RWPE1 (cell line): ENCODE measurements around the gene DNAJB12.
"Not testable (repeated sequence)": the region's sequence is repeated elsewhere in the genome, so short reads cannot be mapped to it uniquely, and the experiment has no call there.

Source experiments
- CTCF ChIA-PET: fragments of 350-600 bp; sonication (Branson Sonifier 250); formaldehyde crosslinking; extraction: SDS; loops from one replicate; lab custom pipeline; 2021; lab: Yijun Ruan, JAX
- POLR2A ChIA-PET: fragments of 400-600 bp; formaldehyde crosslinking; extraction: SDS; loops from one replicate; lab custom pipeline; 2020; ENCODE audit warnings: antibody characterized with exemption; ENCODE audit not compliant: low non-redundant PET; lab: Yijun Ruan, JAX
- DNase-seq: peaks from one replicate; pipeline ENCODE4 v3.0.0; 2012; ENCODE audit warnings: low spot score
- H3K27ac ChIP-seq: fragments of 450-650 bp; 2 replicates; pipeline ENCODE4 v1.5.1; 2017
- TF ChIP-seq, protein P1 (sequence below): fragments of 450-650 bp; conservative IDR thresholded peaks from 2 replicates; pipeline ENCODE4 v1.5.1; 2017; ENCODE audit warnings: low read depth, mild to moderate bottlenecking

The DNAJB12 gene

DNA sequence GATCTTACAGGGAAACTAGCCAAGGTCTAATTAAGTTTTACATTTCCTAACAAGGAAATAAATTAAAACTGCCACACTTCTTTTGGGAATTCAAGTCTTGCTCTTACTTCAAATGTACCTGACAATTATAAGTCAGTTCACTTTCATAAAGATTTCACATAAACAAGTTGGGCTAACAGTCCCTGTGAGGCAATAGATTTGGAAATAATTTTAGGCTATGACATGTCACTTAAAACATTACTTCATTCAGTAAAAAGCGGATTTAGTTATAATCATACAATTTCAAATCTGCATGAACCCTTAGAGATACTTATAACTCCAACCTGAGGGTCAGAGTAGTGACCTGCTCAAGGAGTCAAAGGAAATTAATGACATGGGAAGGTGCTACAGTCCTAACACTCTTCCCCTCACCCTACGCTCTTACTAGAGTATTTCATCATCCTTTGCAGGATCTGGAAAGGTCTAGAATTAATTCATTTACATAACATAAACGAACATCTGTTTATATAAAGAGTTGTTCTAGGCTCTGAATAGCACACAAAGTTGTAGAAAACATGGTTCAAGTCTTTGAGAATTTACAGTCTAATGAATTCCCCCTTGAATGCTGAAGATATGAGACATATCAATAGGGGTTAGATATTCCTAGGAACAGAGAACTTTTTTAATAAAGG lies 32.3 kb upstream of the DNAJB12 start:
- no peak overlapping the region for H3K27ac ChIP-seq
- CTCF ChIA-PET: interaction anchor here (0.6 kb wide), 2 partner anchors 313 to 804 kb away, joined by 3 read pairs; no protein-coding TSS in a partner anchor
- POLR2A ChIA-PET: interaction anchor here (0.7 kb wide), 1 partner anchor 610 kb away, joined by 4 read pairs; no protein-coding TSS in a partner anchor
- TF ChIP-seq, protein P1, sequence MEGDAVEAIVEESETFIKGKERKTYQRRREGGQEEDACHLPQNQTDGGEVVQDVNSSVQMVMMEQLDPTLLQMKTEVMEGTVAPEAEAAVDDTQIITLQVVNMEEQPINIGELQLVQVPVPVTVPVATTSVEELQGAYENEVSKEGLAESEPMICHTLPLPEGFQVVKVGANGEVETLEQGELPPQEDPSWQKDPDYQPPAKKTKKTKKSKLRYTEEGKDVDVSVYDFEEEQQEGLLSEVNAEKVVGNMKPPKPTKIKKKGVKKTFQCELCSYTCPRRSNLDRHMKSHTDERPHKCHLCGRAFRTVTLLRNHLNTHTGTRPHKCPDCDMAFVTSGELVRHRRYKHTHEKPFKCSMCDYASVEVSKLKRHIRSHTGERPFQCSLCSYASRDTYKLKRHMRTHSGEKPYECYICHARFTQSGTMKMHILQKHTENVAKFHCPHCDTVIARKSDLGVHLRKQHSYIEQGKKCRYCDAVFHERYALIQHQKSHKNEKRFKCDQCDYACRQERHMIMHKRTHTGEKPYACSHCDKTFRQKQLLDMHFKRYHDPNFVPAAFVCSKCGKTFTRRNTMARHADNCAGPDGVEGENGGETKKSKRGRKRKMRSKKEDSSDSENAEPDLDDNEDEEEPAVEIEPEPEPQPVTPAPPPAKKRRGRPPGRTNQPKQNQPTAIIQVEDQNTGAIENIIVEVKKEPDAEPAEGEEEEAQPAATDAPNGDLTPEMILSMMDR: no peak
- no peak for DNase-seq

DNA sequence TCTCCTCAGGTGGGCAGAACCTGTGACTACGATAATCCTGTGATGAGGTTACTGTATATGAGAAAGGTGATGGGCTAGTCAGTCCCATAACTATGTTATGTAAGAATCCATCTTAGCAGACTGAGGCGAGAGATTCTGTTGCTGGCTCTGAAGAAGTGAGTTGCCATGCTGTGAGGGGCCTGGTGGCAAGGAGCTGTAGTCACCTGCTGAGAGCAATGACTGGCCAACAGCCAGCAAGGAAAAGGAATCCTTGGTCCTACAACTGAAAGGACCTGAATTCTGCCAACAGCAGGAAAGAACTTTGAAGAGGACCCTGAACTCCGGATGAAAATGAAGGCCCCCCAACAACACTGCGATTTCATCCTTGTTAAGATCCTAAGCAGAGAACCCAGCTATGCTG lies 31.0 kb upstream of the DNAJB12 start:
- CTCF ChIA-PET: interaction anchor here (0.6 to 0.9 kb wide), 2 partner anchors 11 to 870 kb away, joined by 4 read pairs; no protein-coding TSS in a partner anchor
- no peak overlapping the region for H3K27ac ChIP-seq
- DNase-seq: no peak
- POLR2A ChIA-PET: no interaction called here
- TF ChIP-seq, protein P1: no peak

DNA sequence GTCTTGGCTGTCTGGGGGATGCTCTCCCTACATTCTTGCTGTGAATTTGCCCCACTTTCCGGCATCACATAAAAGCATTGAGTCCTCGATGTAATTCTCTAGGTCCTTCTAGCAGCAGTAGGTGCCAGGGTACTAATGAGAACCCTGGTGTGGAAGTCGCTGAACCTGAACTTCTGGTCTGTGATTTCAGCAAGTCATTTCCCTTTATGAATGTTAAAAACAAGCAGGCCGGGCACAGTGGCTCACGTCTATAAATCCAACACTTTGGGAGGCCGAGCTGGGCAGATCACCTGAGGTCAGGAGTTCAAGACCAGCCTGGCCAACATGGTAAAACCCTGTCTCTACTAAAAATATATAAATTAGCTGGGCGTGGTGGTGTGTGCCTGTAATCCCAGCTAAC lies 30.3 kb upstream of the DNAJB12 start:
- H3K27ac ChIP-seq, POLR2A ChIA-PET, DNase-seq: not testable (repeated sequence)
- CTCF ChIA-PET: interaction anchor here (0.6 to 0.9 kb wide), 3 partner anchors 11 to 870 kb away, joined by 3 to 4 read pairs (median 4); no protein-coding TSS in a partner anchor

DNA sequence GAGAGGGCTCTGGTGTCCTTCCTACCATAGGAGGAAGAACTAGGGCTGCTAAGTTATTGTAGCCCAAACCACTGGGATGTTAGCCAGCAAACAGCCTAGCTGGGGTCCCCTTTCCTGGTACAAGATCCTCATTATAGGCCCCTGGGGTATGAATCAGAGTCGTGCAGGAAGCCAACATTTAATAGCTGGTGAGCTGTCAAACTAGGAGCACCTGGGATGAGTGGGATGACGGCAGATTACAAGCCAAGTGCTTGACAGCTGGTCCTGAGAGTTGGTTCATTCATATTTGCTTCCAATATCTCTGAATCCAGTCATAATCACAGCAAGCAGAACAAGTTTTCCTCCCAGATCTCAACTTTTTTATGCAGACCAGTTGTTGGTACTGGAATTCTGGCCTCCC lies 25.1 kb upstream of the DNAJB12 start:
- H3K27ac ChIP-seq: no peak overlapping the region
- POLR2A ChIA-PET: no interaction called here
- no peak for DNase-seq
- TF ChIP-seq, protein P1: no peak
- CTCF ChIA-PET: no interaction called here

DNA sequence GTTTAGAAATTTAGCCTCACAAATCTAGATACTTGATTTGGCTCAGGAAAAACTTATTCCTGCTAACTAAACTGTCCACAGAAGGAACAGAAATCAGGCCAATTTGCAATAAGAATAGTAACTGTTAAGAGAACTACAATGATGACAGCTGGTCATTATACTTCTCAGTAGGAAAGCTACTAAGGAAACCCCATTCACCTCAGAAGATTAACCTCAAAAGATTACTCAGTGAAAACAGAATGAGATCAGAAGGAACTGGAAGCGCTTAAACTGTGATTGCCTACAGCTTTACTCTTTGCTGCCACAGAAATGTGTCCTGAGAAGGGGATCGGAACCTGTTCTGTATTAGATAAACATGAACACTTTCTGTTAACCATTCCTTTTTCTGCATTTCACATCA lies 24.3 kb upstream of the DNAJB12 start:
- ChIA-PET POLR2A (no interaction called here), CTCF (no interaction called here)
- H3K27ac ChIP-seq: no peak overlapping the region
- no peak for DNase-seq
- TF ChIP-seq, protein P1: no peak

DNA sequence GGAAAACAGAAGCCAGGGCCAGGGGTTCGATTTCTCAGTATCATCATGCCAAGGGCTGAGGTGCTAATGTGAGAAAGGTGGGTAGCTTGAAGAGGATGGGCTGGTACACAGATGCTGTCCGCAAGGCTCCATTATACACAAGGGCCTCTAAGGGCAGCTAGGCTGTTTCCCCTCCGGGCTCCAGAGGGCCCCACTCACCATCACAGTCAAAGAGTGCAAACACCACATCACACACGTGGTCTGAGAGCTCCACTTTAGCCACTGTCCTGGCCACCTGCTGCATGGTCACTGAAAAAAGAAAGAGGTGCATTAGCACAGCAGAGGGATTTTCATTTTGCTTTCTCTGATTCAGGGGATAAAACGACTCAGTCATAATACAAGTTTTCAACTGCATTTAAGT lies 20.9 kb upstream of the DNAJB12 start:
- TF ChIP-seq, protein P1: no peak
- no peak for DNase-seq
- ChIA-PET POLR2A (interaction anchor here (0.6 kb wide), 1 partner anchor 102 kb away, joined by 3 read pairs; no protein-coding TSS in a partner anchor), CTCF (interaction anchor here (0.6 to 0.9 kb wide), 2 partner anchors 14 to 454 kb away, joined by 3 to 4 read pairs; no protein-coding TSS in a partner anchor)
- H3K27ac ChIP-seq: no peak overlapping the region

DNA sequence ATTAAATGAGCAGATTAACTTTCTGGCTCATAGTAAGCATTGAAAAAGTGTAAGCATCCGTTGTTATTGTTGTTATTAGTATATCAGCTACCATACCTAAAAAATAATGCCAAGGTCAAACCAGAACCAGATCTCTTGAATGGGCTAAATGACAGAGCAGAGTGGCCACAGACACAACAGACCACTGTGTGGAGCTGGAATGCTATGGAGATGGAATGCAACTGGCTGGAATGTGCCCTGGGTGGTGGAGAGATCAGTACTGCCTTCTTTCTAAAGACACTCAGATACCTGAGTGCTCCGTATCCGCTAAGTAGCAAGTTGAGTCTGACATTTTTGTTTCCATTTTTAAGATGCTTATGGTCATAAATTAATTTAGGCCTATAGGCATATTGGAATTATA lies 20.5 kb upstream of the DNAJB12 start:
- DNase-seq: no peak
- CTCF ChIA-PET: interaction anchor here (0.6 to 0.9 kb wide), 4 partner anchors 18 to 689 kb away, joined by 3 to 4 read pairs (median 3); no protein-coding TSS in a partner anchor
- no peak overlapping the region for H3K27ac ChIP-seq
- POLR2A ChIA-PET: no interaction called here
- TF ChIP-seq, protein P1: no peak
